ENCODE data around the gene PCYT2.
"Not testable (repeated sequence)": the region's sequence is repeated elsewhere in the genome, so short reads cannot be mapped to it uniquely, and the experiment has no call there.

The PCYT2 gene

GRCh38 chr17:81927152-81927652, 16.0 kb upstream of the PCYT2 start:
- DNase-seq = no peak

- peak; percentile 78 for DNase-seq
Measured at GRCh38 chr17:81926451-81927151, 15.4 kb upstream of the PCYT2 start.

GRCh38 chr17:81925860-81926450, 14.8 kb upstream of the PCYT2 start:
- no peak for DNase-seq

GRCh38 chr17:81924557-81925532, 13.6 kb upstream of the PCYT2 start:
- no peak for DNase-seq

- DNase-seq = no peak
Measured at GRCh38 chr17:81923302-81924260, 12.4 kb upstream of the PCYT2 start.

GRCh38 chr17:81922566-81923301, 11.5 kb upstream of the PCYT2 start:
- DNase-seq = no peak

- no peak for DNase-seq
Measured at GRCh38 chr17:81921996-81922565, 10.9 kb upstream of the PCYT2 start.

- DNase-seq = no peak
Measured at GRCh38 chr17:81921537-81921862, 10.3 kb upstream of the PCYT2 start.

GRCh38 chr17:81920612-81921536, 9.7 kb upstream of the PCYT2 start:
- no peak for DNase-seq

GRCh38 chr17:81918832-81919545, 7.8 kb upstream of the PCYT2 start:
- no peak for DNase-seq

- DNase-seq = not testable (repeated sequence)
Measured at GRCh38 chr17:81918333-81918669, 7.1 kb upstream of the PCYT2 start.

- peak; percentile 84 for DNase-seq
Measured at GRCh38 chr17:81917565-81918332, 6.5 kb upstream of the PCYT2 start, which contains the start of gene SIRT7. TSS of gene SIRT7 (minus strand) at chr17:81918176. CDS start at chr17:81918131, 45 bp downstream.

GRCh38 chr17:81916234-81917001, 5.2 kb upstream of the PCYT2 start:
- DNase-seq = no peak

GRCh38 chr17:81915331-81915730, 4.1 kb upstream of the PCYT2 start:
- no peak for DNase-seq

- no peak for DNase-seq
Measured at GRCh38 chr17:81914103-81914850, 3.1 kb upstream of the PCYT2 start.

- no peak for DNase-seq
Measured at GRCh38 chr17:81913394-81914102, 2.3 kb upstream of the PCYT2 start.

Measured in stimulated activated CD8-positive, alpha-beta memory T cell treated with anti-CD3 and anti-CD28 coated beads, Interleukin-4, amount 100 ng/mL, for 48 hours (primary cell).